ENCODE data around the gene CRMP1.

DNA sequence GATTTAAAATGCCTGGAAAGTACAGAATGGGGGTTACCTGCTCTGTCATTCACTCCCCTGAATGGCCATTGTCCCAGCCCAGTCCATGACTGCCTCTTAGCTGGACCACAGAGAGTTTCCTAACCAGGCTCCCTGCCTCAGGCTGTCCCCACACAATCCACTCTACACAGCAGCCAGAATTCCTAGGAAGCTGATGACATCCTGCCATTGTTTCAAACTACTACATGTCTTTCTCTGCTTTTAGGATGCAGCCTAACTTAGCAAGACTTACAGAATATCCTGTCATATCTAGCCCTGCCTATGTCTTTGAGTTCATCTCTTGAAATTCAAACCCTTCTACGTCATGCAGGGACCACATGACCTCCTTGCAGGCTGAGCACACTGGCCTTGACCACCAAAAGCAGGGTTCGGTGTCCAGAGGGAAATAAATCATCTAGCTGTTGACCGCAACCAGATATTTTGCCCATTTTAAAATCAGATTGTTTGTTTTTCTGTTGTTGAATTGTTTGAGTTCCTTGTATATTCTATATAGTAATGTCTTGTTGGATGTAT, 16.1 kb upstream of the CRMP1 start:
- no peak for TF ChIP-seq SP1 (CRISPR knock-in tag; conservative IDR thresholded peaks at IDR 0.05)
- TF ChIP-seq CREB1 (CRISPR knock-in tag; IDR thresholded peaks at IDR 0.05): no peak

All from WTC11 (cell line).